ENCODE results near the gene RNF2. TPM values are rescaled to one million over a fixed set of nuclear protein-coding genes. Genes with fewer than 3 reads are reported as not detected.

Gene RNF2
- total and polyA plus RNA-seq, 10 of the 15 experiments (the other 5 are each of a cell fraction or from before 2014, with no cell fraction given) = 4.8 to 36.3 (median 15.1) TPM

DNA sequence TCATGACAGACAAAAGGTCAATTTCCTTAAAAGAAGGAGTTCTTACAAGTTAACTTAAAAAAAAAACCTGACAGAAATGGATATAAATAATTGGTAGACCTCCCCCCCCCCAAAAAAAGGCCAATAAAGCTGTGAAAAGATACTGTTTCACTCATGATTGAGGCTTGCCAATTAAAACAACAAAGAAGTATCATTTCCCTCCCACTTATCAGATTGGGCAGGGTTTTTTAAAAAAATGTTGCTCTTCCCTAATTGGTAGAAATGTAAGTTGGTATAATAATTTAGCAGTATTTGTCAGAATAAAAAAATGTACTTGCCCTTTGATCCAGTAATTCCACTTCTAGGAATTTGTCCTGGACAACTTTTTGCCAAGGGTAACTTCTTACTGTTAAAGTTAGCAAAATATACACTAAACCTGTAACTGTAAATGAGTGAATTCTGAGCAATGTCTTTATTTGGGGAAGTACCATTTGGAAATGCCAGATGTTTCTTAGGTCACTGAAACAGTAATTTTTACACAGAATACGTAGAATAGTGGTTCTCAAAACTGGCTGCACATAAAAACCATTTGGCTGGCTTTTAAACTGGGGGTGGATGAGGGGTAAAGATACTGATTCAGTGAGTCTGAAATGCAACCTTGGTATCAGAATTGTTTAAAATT lies 17.5 kb downstream of the RNF2 start:
- BruUV-seq (replicated peaks) = no TSS peak
- no peak overlapping the region for H2AFZ ChIP-seq (ENCODE audit: control insufficient read depth, low read depth, low read length)
- no peak overlapping the region for H3K9ac ChIP-seq (ENCODE audit: control insufficient read depth, insufficient read depth, low read length)
- no peaks in the 10 kb centered on the region for H4K20me1 ChIP-seq (ENCODE audit: control insufficient read depth, insufficient read depth)
- SMC1A ChIA-PET (ENCODE audit: uncharacterized antibody, unreplicated experiment) = interaction anchor here (1.1 to 1.5 kb wide), 2 partner anchors 15 to 17 kb away, joined by 4 read pairs; no protein-coding TSS in a partner anchor
- RAD21 ChIA-PET (ENCODE audit: unreplicated experiment) = interaction anchor here (1.9 kb wide), 1 partner anchor 16 kb away, joined by 16 read pairs; the partner anchor contains the start of gene RNF2
- no peak overlapping the region for H3K4me2 ChIP-seq (ENCODE audit: control insufficient read depth, insufficient read depth)
- no peak for DNase-seq (ENCODE audit: low read depth, low spot score)
- H3K9me3 ChIP-seq (replicated peaks; ENCODE audit: control insufficient read depth, insufficient read depth, low read length) = no peaks in the 10 kb centered on the region; the same call in 2 of the 3 replicates
- in situ Hi-C loops (cut with MboI) = no loop called here
- intact Hi-C loops (cut with micrococcal nuclease; ENCODE audit: unreplicated experiment) = no loop called here
- H3K36me3 ChIP-seq (ENCODE audit: control insufficient read depth in 2 of 2, insufficient read depth in 2 of 2, low read length in 1 of 2) = no peaks in the 10 kb centered on the region
- TF ChIP-seq KDM1A (IDR thresholded peaks at IDR 0.05; ENCODE audit: borderline replicate concordance) (no peak), CREB1 (IDR thresholded peaks at IDR 0.05; ENCODE audit: low read depth) (peak; percentile 67; the same call in 1 of the 2 replicates), NRF1 (conservative IDR thresholded peaks at IDR 0.05; ENCODE audit: low read depth, low read length) (no peak), MEF2B (IDR thresholded peaks at IDR 0.05; ENCODE audit: partially characterized antibody, poor library complexity, severe bottlenecking) (no peak)
- TF ChIP-seq, protein P1, sequence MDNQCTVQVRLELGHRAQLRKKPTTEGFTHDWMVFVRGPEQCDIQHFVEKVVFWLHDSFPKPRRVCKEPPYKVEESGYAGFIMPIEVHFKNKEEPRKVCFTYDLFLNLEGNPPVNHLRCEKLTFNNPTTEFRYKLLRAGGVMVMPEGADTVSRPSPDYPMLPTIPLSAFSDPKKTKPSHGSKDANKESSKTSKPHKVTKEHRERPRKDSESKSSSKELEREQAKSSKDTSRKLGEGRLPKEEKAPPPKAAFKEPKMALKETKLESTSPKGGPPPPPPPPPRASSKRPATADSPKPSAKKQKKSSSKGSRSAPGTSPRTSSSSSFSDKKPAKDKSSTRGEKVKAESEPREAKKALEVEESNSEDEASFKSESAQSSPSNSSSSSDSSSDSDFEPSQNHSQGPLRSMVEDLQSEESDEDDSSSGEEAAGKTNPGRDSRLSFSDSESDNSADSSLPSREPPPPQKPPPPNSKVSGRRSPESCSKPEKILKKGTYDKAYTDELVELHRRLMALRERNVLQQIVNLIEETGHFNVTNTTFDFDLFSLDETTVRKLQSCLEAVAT (IDR thresholded peaks at IDR 0.05) = no peak
- TF ChIP-seq, protein P2, sequence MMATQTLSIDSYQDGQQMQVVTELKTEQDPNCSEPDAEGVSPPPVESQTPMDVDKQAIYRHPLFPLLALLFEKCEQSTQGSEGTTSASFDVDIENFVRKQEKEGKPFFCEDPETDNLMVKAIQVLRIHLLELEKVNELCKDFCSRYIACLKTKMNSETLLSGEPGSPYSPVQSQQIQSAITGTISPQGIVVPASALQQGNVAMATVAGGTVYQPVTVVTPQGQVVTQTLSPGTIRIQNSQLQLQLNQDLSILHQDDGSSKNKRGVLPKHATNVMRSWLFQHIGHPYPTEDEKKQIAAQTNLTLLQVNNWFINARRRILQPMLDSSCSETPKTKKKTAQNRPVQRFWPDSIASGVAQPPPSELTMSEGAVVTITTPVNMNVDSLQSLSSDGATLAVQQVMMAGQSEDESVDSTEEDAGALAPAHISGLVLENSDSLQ (IDR thresholded peaks at IDR 0.05) = no peak
- TF ChIP-seq, protein P3, sequence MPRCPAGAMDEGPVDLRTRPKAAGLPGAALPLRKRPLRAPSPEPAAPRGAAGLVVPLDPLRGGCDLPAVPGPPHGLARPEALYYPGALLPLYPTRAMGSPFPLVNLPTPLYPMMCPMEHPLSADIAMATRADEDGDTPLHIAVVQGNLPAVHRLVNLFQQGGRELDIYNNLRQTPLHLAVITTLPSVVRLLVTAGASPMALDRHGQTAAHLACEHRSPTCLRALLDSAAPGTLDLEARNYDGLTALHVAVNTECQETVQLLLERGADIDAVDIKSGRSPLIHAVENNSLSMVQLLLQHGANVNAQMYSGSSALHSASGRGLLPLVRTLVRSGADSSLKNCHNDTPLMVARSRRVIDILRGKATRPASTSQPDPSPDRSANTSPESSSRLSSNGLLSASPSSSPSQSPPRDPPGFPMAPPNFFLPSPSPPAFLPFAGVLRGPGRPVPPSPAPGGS (IDR thresholded peaks at IDR 0.05; ENCODE audit: borderline replicate concordance, insufficient read depth, low read depth, low read length, poor library complexity, severe bottlenecking) = peak; percentile 30
- 6% methylated on average over 1 of the region's 1 CpG for WGBS (ENCODE audit: insufficient coverage, insufficient replicate concordance, low lambda C conversion rate, missing lambda C conversion rate)
- ATAC-seq = peak; percentile 62
- POLR2A ChIA-PET = interaction anchor here (0.6 to 2.1 kb wide), 3 partner anchors 9 to 311 kb away, joined by 5 to 6 read pairs (median 6); no protein-coding TSS in a partner anchor
- no peak for FAIRE-seq
- H3K27ac ChIP-seq (ENCODE audit: control insufficient read depth, insufficient read depth) = no peak overlapping the region
- H3K79me2 ChIP-seq (ENCODE audit: control insufficient read depth, insufficient read depth, low read length) = no peaks in the 10 kb centered on the region; the same call in none of the 2 replicates
- no peaks in the 10 kb centered on the region for H3K27me3 ChIP-seq (replicated peaks in 1 of 2; ENCODE audit: control insufficient read depth in 2 of 2, insufficient read depth in 2 of 2, low read length in 1 of 2)
- no peak overlapping the region for H3K4me3 ChIP-seq
- no peaks in the 10 kb centered on the region for H3K4me1 ChIP-seq (ENCODE audit: control insufficient read depth, insufficient read depth, low read length)
- CTCF ChIA-PET = interaction anchor here (1.5 to 2.3 kb wide), 2 partner anchors 14 to 107 kb away, joined by 5 to 10 read pairs; no protein-coding TSS in a partner anchor

Data from GM12878 (cell line).